HUES64 (cell line): Measurements from ENCODE around the gene NRN1L.

Experiments
- H3K27ac ChIP-seq: 2 replicates; pipeline ENCODE4 v1.7.0; 2013; ENCODE audit warnings: low read depth, low read length, inconsistent platforms
- H3K27me3 ChIP-seq: 2 replicates; pipeline ENCODE4 v1.6.1; 2013; ENCODE audit warnings: mild to moderate bottlenecking, low read length; ENCODE audit not compliant: insufficient read depth
- H3K36me3 ChIP-seq: 2 replicates; pipeline ENCODE4 v1.6.1; 2013; ENCODE audit warnings: mild to moderate bottlenecking, low read length; ENCODE audit not compliant: insufficient read depth
- H3K4me1 ChIP-seq: 2 replicates; pipeline ENCODE4 v1.6.1; 2013; ENCODE audit warnings: mild to moderate bottlenecking, low read length, moderate library complexity; ENCODE audit not compliant: insufficient read depth
- H3K4me3 ChIP-seq: 2 replicates; pipeline ENCODE4 v1.5.1; 2013; ENCODE audit warnings: mild to moderate bottlenecking, low read length, moderate library complexity
- H3K9ac ChIP-seq: 2 replicates; pipeline ENCODE4 v1.6.1; 2013; ENCODE audit warnings: mild to moderate bottlenecking, low read depth, low read length
- H3K9me3 ChIP-seq: 2 replicates; pipeline ENCODE4 v1.6.1; 2013; ENCODE audit warnings: low read depth, low read length; ENCODE audit not compliant: insufficient read depth
- WGBS: fragments of 150-250, 120-280 bp; methylation state at CpG from one replicate; pipeline ENCODE4 v1.1.7; 2013; ENCODE audit warnings: missing lambda C conversion rate; 5-methylcytosine and 5-hydroxymethylcytosine counted together

Gene NRN1L

GRCh38 chr16:67922740-67923139 lies 38.1 kb downstream of the NRN1L start:
- 89% methylated on average over 8 of the region's 8 CpGs for WGBS
- no peak overlapping the region for H3K9ac ChIP-seq
- H3K27ac ChIP-seq = no peak overlapping the region
- H3K36me3 ChIP-seq = peaks cover 5% of the 10 kb centered on the region
- H3K4me1 ChIP-seq = no peaks in the 10 kb centered on the region
- H3K9me3 ChIP-seq = no peaks in the 10 kb centered on the region
- no peaks in the 10 kb centered on the region for H3K27me3 ChIP-seq
- H3K4me3 ChIP-seq = no peak overlapping the region

GRCh38 chr16:67923414-67924116 lies 38.9 kb downstream of the NRN1L start:
- H3K9ac ChIP-seq = no peak overlapping the region
- 92% methylated on average over 10 of the region's 10 CpGs for WGBS
- no peaks in the 10 kb centered on the region for H3K4me1 ChIP-seq
- peaks cover 6% of the 10 kb centered on the region for H3K36me3 ChIP-seq
- no peaks in the 10 kb centered on the region for H3K27me3 ChIP-seq
- no peaks in the 10 kb centered on the region for H3K9me3 ChIP-seq
- H3K4me3 ChIP-seq = no peak overlapping the region
- H3K27ac ChIP-seq = no peak overlapping the region

- peaks cover 6% of the 10 kb centered on the region for H3K36me3 ChIP-seq
- H3K27ac ChIP-seq = no peak overlapping the region
- WGBS = 94% methylated on average over 10 of the region's 10 CpGs
- no peak overlapping the region for H3K9ac ChIP-seq
- no peaks in the 10 kb centered on the region for H3K9me3 ChIP-seq
- H3K4me3 ChIP-seq = no peak overlapping the region
- no peaks in the 10 kb centered on the region for H3K4me1 ChIP-seq
- no peaks in the 10 kb centered on the region for H3K27me3 ChIP-seq
These were observed 39.6 kb downstream of the NRN1L start for GRCh38 chr16:67924140-67924906.

- Histone ChIP-seq H3K4me3 (no peak overlapping the region), H3K27me3 (no peaks in the 10 kb centered on the region), H3K27ac (no peak overlapping the region), H3K9ac (no peak overlapping the region), H3K4me1 (no peaks in the 10 kb centered on the region), H3K36me3 (peaks cover 12% of the 10 kb centered on the region), H3K9me3 (no peaks in the 10 kb centered on the region)
- WGBS = 84% methylated on average over 13 of the region's 13 CpGs
These were observed 41.6 kb downstream of the NRN1L start for GRCh38 chr16:67926181-67926750.

- Histone ChIP-seq H3K27me3 (no peaks in the 10 kb centered on the region), H3K36me3 (peaks cover 12% of the 10 kb centered on the region), H3K9me3 (no peaks in the 10 kb centered on the region), H3K27ac (no peak overlapping the region), H3K4me1 (no peaks in the 10 kb centered on the region), H3K4me3 (no peak overlapping the region), H3K9ac (no peak overlapping the region)
- WGBS = 95% methylated on average over 22 of the region's 22 CpGs
These were observed 42.7 kb downstream of the NRN1L start for GRCh38 chr16:67927131-67927941.

- peaks cover 12% of the 10 kb centered on the region for H3K36me3 ChIP-seq
- 90% methylated on average over 7 of the region's 7 CpGs for WGBS
- no peak overlapping the region for H3K9ac ChIP-seq
- no peak overlapping the region for H3K4me3 ChIP-seq
- H3K4me1 ChIP-seq = no peaks in the 10 kb centered on the region
- no peaks in the 10 kb centered on the region for H3K27me3 ChIP-seq
- no peaks in the 10 kb centered on the region for H3K9me3 ChIP-seq
- no peak overlapping the region for H3K27ac ChIP-seq
These were observed 43.5 kb downstream of the NRN1L start for GRCh38 chr16:67928147-67928546.

GRCh38 chr16:67928561-67929364 lies 44.1 kb downstream of the NRN1L start:
- no peak overlapping the region for H3K9ac ChIP-seq
- no peaks in the 10 kb centered on the region for H3K27me3 ChIP-seq
- H3K27ac ChIP-seq = no peak overlapping the region
- H3K36me3 ChIP-seq = peaks cover 16% of the 10 kb centered on the region
- no peaks in the 10 kb centered on the region for H3K9me3 ChIP-seq
- no peaks in the 10 kb centered on the region for H3K4me1 ChIP-seq
- no peak overlapping the region for H3K4me3 ChIP-seq
- 62% methylated on average over 16 of the region's 16 CpGs for WGBS

- WGBS = 96% methylated on average over 14 of the region's 14 CpGs
- H3K36me3 ChIP-seq = peaks cover 18% of the 10 kb centered on the region
- no peaks in the 10 kb centered on the region for H3K9me3 ChIP-seq
- H3K4me1 ChIP-seq = no peaks in the 10 kb centered on the region; the same call in 1 of the 2 replicates
- no peaks in the 10 kb centered on the region for H3K27me3 ChIP-seq
- H3K27ac ChIP-seq = no peak overlapping the region
- H3K9ac ChIP-seq = no peak overlapping the region
- no peak overlapping the region for H3K4me3 ChIP-seq
These were observed 45.5 kb downstream of the NRN1L start for GRCh38 chr16:67930191-67930590.

GRCh38 chr16:67930678-67931211 lies 46.1 kb downstream of the NRN1L start:
- Histone ChIP-seq H3K9ac (no peak overlapping the region), H3K36me3 (peaks cover 18% of the 10 kb centered on the region), H3K9me3 (no peaks in the 10 kb centered on the region), H3K27me3 (no peaks in the 10 kb centered on the region), H3K27ac (no peak overlapping the region), H3K4me3 (no peak overlapping the region), H3K4me1 (no peaks in the 10 kb centered on the region; the same call in 1 of the 2 replicates)
- 92% methylated on average over 17 of the region's 17 CpGs for WGBS

GRCh38 chr16:67931712-67932461 lies 47.2 kb downstream of the NRN1L start, which contains the start of gene CTRL:
CTRL (minus strand) TSS chr16:67931862; CDS start chr16:67931852, 10 bp downstream.
- Histone ChIP-seq H3K9me3 (no peaks in the 10 kb centered on the region), H3K36me3 (peaks cover 18% of the 10 kb centered on the region), H3K27me3 (no peaks in the 10 kb centered on the region), H3K4me3 (no peak within 1 kb of the TSS), H3K4me1 (no peaks in the 10 kb centered on the region; the same call in 1 of the 2 replicates), H3K27ac (no peak within 1 kb of the TSS), H3K9ac (no peak within 1 kb of the TSS)
- WGBS = 92% methylated on average over 15 of the region's 15 CpGs
